B cell (primary cell): ENCODE data around the gene CARNS1.

Source experiments
- CTCF ChIP-seq: fragments of 200-600 bp; IDR thresholded peaks from one replicate; pipeline ENCODE4 v1.8.0; 2022; ENCODE audit warnings: antibody characterized with exemption, mild to moderate bottlenecking
- EZH2 ChIP-seq: IDR thresholded peaks from 2 replicates; pipeline ENCODE4 v1.6.1; 2012; ENCODE audit warnings: borderline replicate concordance, low read depth, mild to moderate bottlenecking, moderate library complexity, low read length; ENCODE audit not compliant: insufficient read depth, poor library complexity, severe bottlenecking

- TF ChIP-seq CTCF (no peak), EZH2 (no peak)
Observed at GRCh38 chr11:67390947-67391303, 24.6 kb upstream of the CARNS1 start.
